ENCODE results near the gene DAZL.
"Not testable (repeated sequence)": the region's sequence is repeated elsewhere in the genome, so short reads cannot be mapped to it uniquely, and the experiment has no call there.

The DAZL gene, protein sequence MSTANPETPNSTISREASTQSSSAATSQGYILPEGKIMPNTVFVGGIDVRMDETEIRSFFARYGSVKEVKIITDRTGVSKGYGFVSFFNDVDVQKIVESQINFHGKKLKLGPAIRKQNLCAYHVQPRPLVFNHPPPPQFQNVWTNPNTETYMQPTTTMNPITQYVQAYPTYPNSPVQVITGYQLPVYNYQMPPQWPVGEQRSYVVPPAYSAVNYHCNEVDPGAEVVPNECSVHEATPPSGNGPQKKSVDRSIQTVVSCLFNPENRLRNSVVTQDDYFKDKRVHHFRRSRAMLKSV

DNA sequence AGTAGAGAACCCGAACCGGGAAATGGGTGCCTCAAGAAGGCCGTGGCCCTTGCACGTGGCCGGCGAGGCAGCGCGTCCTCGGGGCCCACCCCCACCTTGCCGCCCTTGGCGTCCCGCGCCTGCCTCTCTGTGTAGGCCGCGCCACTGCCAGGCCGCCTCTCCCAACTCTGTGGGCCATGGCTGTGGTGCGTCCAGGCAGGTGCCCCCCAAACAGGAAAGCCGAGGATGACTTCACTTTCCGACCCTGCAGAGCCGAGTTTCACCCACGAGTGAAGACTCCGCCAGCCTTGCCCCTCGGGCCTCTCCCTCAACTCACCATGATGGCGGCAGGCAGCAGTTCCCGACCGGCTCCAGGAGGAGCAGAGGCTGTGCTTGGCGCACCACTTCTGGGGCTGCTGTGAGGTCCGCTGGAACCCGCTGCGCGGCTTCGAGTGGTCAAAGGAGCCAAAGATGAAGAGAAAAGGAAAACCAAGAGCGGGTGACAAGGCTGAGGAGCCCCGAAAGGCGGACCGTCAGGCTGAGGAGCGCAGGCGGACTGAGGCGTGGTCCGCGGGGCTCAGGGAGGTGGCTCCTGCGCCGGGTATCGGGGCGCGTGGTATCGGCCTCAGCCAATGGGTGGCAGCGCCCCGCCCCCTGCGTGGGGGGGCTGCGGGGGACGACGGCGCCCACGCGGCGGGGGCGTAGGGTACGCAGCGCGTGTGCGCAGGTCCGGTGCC lies at the start of gene DAZL:
Gene DAZL (minus strand): TSS at position 537 of the 716 bp plus-strand sequence. CDS start 218 bp downstream, at position 319.
- DNase-seq, result no peak

DNA sequence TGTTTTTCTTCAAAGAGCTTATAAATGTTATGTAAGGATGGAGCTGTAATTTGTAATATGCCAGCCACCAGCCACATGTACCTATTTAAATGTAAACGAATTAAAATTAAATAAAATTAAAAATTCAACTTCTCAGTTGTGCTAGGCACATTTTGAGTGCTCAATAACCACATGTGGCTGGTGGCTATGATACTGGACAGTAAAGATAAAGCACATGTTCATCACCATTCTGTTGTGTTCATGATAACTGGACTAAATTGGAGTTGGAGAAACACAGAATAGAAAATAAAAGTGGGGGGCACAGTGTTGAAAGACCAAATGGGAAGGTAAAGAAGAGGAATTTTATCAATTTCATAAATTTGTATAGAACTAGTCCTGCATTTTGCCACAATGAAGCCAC lies 49.8 kb upstream of the DAZL start:
- no peak for DNase-seq

DNA sequence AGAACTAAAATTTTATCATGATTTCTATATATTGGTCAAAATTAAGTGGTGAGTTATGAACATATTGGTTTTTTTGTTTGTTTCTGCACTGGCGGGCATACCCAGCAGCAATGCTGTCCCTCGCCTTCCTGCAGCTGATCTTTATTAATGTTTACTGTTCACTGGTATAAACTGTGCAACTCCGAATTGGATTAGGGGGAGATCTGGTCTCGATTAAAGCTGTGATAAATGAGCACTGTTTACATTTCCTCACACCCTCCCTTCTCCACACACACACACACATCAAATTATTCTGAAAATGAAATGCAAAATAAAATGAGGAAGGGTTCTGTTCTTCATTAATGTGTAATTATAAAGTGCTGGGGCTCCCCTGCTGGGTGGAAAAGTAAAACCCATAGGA lies 48.5 kb upstream of the DAZL start:
- DNase-seq, result no peak

DNA sequence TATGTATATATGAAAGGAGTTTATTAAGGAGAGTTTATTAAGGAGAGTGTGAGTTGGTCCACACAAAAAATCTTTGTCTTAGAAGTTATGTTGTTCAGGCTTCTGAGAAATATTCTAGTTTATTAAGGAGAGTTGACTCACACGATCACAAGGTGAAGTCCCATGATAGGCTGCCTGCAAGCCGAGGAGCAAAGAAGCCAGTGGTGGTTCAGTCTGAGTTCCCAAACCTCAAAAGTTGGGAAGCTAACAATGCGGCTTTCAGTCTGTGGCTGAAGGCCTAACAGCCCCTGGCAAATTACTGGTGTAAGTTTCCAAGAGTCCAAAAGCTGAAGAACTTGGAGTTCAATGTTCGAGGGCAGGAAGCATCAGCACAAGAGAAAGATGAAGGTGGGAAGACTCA lies 42.4 kb upstream of the DAZL start:
- no peak for DNase-seq

DNA sequence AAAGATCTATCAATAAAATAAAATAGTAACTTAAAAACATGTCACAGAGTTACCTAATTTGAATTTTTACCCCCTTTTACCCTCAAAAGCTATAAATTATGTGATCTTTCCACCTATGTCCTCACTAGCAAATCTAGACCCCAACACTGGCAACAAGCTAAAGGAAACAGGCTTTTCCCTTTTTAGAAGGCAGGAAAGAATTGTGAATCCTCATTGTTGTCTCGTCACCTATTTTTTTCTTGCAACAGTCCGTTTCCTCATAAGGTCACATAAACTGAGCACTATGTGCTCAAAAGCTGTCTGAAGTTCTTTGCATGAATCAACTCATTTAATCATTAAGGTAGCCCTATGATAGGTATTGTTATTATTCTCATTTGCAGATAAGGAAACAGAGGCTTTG lies 34.6 kb upstream of the DAZL start:
- DNase-seq, result no peak

DNA sequence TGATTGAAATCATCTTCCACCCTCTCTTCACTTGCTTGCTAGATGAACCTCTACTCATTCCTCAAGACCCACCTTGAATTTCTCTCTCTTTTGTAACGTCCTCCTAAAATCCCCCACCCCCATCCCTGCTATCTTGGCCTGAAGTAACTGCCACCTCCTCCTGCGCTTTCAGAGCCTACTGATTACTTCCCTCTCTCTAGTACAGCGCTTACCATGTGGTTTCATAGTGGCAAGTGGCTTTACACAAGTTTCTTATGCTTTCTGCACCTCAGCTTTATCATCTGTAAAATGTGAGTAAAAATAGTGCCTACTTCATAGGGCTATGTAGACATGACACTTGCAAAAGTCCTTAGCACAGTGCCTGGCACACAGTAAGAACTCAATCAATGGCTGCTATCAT lies 28.7 kb upstream of the DAZL start:
- DNase-seq, result no peak

DNA sequence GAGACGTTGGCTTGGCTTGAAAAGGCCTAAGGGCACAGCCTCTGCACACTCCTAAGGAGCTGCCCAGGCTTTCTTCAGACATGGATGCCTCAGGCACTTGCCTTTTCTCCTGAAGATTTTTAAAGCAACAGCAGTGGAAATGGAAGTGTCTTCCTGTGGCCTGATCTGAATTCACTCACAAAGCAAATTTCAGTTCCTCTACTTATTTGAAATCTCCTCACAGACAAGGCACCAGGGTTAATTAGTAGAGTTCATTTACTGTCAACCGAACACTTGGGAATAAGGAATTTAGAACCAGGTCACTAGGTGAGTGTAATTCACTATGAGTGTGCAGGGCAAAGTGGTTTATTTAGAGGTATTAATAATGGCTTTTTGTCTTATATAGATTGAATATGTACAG lies 27.2 kb upstream of the DAZL start:
- DNase-seq, result no peak

DNA sequence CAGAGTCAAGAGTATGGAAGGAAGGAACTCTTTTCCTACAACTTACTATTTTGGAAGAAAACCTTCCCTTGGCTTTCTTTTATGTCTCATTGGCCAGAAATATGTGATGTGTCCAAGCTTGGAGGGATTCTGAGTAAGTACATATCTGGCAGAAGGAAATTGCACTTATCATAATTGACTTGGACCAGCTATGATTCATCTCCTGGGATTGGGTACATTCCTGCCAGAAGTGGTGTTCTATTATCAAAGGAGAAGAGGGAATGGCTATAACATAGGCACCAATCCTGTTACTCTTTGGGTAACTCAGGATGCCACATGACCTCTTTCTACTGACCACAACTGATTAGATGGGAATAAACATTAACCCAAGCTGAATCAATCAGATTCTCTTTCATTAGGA lies 13.5 kb upstream of the DAZL start:
- DNase-seq, result no peak

DNA sequence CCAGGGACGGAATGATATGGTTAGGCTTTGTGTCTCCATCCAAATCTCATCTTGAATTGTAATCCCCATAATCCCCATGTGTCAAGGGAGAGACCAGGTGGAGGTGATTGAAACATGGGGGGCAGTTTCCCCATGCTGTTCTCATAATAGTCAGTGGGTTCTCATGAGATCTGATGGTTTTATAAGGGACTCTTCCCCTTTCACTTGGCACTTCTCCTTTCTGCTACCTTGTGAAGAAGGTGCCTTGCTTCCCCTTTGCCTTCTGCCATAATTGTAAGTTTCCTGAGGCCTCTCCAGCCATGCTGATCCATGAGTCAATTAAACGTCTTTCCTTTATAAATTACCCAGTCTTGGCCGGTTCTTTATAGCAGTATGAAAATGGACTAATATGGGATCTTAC lies 11.9 kb upstream of the DAZL start:
- not testable (repeated sequence) for DNase-seq

DNA sequence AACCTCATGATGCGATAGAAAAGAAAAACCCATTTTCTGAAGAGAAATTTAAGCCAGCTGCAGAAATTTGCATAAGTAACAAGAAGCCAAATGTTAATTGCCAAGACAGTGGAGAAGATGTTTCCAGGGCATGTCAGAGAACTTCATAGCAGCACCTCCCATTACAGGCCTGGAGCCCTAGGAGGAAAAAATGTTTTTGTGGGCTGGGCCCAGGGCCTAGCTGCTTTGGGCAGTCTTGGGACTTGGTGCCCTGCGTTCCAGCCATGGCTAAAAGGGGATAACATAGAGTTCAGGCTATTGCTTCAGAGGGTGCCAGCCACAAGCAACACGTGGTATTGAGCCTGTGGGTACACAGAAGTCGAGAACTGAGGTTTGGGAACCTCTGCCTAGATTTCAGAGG lies 10.9 kb upstream of the DAZL start:
- no peak for DNase-seq

DNA sequence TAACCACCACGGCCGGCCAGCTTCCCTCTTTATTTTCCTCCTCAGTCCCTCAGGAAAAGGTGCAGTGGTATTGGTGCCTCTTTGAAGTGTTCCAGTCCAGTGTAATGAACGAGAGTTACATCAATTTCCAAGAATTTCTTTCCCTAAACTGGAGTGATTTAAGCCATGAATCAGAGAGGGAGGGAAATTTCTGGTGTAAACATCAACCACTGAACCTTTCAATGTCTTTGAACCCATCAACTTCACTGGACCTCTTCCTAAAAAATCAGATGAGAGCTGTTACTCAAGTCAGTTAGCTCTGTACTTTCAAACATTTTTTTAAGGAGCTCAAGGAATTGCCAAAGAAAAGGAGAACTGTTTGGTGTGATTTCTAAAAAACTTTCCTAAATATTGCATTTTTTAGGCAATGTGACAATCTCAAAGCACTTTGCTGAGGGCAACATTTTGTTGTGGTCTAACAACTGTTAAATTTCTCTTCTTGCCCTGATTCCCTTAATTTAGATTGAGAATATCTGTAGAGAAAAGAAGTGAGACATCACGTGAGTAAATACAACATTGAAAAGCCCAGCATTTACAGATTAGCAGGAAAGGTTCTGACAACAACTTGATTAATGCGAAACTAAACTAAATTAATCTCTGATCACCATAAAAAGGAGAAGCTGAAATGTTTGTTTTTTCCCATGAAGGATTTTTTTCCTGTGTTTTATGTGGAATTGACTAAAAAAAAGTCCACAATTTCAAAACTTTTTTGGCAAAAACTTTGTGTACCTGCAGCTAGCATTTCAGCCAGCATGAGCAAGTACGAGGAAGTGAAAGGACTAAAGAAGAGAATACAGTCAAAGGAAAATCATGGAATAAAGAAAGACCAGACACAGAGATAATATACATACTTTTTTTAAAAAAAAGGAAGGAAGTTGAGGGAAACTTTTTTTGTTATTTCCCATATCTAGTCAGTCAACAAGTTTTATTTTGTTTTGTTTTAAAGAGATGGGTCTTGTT lies 9.1 kb upstream of the DAZL start:
- DNase-seq, result no peak

DNA sequence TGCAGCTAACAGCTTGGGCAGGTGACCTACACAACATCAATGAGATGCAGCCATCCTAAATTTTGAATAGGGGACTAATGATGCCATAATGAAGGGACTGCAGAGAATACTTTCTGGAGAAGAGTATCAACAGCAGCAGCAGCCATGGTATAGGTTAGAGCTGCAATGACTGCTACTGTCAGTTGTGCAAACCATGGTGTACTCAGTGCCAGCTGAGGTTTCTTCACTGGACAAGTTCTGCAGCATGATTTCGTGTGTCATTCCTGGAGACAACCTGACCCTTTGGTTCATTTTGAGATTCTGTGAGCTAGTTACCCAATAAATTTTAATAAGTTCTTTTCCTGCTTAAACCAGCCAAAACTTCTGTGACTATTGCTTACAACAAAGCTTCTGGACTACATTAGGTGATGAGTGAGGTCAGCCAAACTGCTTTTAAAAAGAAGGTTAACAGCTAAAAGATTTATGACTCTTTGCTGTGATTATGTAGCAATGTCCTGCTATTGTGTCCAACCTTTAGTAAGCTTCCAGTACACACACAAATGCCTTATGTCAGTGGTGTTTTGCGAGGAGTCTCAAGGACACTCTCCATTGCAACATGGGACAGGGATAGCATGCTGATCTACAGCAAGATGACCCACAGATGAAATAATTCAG lies 4.8 kb upstream of the DAZL start:
- DNase-seq, result no peak

DNA sequence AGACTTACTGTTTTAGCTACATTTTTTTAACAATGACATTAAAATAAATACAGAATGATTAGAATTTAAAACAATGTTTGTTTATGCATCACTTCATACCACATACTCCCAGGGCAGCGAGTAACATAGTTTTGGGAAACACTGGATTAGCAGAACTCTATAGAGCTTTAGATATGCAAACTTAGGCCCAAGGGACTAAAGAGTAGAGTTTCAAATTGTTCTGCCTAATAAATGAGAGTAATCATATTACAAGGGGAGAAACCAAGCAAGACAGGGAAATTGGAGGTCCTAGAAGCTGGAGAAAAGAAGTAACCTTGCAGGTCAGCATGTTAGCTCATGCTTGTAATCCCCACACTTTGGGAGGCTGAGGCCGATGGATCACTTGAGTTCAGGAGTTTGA lies 3.6 kb upstream of the DAZL start:
- DNase-seq, result no peak

DNA sequence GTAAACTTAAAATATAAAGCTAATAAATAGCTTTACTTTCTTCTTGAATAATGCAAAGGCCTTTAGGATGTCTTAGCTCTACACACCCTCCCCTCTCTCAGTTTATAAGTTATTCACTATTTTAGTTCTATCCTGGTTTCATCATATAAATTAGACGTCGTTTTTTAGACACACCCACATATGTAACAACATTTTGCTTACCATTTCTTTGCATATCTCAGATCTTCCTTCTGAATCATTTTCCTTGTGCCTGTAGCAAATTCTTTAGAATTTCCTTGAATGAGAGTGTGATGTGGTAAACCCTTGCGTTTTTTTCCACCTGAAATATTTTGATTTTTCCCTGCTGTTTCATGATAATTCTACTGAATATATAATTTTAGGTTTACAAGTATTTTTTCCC lies 2.5 kb upstream of the DAZL start:
- DNase-seq, result no peak

DNA sequence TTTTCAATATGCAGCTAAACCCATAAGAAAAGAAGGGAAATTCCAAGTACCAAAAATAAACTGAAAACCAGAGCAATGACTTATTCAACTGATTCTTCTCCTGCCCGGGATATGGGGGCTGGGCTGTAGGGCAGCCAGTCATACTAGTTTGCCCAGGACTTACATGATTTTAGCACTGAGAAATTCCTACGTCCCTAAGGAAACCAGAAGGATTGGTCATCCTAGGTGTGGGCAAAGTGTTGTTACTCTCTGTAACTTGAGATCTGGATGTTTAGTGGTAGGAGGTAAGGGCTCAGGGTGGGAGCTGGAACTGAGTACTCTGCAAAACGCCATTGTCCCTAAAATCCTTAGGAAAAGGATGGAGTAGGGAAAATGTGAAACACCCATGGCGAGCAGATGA lies 1.2 kb upstream of the DAZL start:
- no peak for DNase-seq

DNA sequence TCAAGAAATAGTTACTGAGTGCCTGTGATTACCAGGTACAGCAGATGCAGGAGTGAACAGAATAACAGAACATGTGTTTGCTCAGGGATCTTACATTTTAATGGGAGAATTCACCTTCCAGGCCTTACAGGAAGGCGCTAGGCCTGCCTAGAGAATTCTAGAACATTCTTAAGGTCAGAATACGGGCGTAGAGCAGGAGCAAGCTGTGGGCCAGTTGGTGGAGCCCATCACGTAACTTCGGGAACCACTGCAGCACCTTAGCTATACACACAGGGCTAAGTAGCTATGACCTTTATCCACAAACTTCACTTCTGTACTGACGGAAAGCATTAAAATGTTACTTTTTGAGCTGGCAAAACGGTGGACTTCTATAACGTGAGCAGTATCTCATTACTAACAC lies 743 bp upstream of the DAZL start:
- DNase-seq, result no peak

DNA sequence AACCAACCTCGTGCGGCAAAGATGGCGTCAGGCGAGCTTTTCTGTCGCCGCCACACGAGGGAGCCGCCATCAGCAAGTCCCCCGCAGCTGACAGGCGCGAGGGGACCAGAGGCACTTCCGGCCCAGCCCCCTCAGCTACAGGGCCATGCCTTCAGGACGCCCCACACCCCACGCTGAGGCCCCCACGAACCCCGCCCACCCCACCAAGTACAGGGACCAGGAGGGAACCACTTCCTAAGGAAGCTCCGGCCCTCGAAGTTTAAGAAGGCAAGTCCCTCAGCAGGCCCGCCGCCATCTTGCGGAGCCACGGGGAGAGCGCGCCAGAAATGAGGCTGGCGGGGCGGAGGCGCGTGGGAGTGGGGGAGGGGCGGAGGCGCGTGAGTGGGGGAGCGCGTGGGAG lies 790 bp downstream of the DAZL start:
- no peak for DNase-seq

DNA sequence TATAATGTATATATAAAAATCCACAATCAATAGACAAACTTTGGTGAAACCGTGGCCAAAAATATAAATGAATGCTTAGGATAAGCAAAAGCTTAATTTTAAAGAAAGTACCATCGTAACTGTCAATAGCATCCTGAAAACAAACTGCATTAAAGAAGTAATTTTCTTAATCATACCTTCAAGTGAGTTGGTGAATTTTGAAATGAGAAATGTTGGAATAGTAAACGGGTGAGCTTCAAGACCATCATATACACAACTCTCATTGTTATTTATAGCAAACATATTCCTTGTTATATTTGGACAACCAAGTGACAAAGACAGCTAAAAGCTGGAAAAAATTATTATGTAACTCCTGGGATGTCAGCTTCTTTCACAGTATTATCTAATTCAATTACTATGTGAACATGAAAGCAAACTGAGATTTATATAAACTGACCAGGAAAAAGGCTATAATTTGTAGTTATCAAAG lies 3.7 kb downstream of the DAZL start:
- no peak for DNase-seq

DNA sequence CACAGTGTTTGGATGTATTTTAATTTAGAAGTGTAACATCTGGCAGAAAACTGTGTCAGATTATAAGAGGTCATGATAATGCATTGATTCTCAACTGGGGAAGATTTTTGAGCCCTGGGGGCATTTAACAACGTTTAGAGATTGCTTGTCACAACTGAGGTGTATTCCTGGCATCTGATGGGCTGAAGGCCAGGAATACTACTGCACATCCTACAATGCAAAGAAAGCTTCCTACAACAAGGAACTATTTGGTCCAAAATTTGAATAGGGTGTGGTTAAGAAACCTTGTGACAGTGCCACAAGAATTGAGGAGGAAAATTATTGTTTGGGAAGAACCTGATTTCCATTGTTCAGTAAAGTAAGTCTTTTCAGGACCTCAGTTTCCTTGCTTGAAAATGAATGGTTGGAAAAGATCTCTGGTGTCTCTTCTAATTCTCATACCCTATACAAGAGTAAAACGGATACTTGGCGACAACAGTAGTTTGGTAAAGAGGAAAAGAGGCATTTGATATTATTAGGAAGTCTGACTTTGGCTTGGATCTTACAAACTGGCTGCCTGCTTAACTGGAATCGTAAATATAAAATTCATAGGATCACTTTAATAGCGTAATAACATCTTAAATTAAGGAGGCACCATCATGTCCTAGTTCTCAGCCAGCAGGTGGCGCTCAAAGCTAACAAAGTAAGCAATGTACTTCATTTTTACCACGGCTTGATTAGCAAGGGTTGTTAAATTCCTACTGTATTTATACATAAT lies 4.3 kb downstream of the DAZL start:
- DNase-seq, result peak; percentile 72

DNA sequence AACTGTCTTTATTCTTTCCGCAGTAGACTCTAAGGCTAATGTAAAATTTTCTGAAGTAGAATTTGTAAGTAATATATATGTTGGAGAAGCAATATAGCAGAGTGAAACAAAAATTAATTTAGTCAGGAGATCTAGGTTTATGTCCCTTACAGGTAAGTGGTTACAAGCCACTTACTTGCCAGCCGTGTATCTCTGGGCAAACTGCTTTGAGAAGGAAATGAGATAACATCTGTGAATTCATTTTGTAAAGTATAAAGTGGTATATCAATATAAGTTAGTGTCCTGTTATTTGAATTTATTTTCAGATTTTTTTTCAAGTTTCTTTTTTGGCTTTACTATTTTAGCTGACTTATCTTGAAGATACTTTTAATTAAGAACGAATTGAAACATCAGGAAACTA lies 5.5 kb downstream of the DAZL start:
- no peak for DNase-seq

DNA sequence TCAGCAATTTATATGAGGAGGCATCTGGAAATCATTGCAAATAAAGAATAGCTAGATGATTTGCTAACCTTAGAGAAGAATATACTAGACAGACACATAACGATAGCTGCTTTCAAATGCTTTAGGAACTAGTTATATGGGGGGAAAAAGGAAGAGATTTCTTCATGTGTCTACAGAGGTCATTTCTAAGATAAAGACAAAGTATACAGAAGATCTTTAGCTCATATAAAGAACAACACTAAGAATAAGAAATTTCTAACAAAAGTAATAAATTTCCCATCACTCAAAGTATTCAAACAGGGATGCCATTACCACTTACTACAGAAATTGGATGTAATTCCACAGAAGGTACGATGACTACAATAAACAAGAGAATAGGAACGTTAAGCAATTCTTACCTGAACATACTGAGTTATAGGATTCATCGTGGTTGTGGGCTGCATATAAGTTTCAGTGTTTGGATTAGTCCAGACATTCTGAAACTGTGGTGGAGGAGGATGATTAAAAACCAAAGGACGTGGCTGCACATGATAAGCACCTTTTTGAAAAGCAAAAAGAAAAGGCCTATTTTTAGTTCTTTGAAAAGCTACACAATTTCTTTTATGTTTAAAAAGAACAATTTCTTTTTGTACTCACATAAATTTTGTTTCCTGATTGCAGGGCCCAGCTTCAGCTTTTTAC lies 8.7 kb downstream of the DAZL start:
- no peak for DNase-seq

DNA sequence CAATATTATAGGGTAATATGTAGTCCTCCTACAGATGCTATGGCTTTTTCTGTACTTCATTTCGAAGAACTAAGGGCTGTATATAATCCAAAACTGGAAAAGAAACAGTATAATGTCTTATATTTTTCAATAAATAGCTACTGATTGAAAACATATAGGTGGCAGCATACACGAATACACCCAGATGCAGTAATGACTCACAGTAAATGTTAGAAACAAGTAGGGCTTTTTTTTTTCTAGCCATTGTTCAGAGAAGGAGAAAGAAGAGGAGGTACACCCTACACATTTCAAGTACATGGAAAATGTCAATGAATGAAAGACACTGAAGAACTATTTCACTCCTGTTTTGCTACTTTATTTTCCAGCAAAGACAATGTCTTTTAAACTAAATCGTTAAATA lies 9.4 kb downstream of the DAZL start:
- no peak for DNase-seq
